ENCODE results near the gene GLMN. TPM values are rescaled to one million over a fixed set of nuclear protein-coding genes. Genes with fewer than 3 reads are reported as not detected.

GLMN gene
- total RNA-seq, 1 donor from 2014 or later, result 5.8 TPM

- no peak for TF ChIP-seq CTCF (IDR thresholded peaks at IDR 0.05)
- H3K27me3 ChIP-seq, result no peaks in the 10 kb centered on the region
- H3K4me1 ChIP-seq, result no peaks in the 10 kb centered on the region
- no peak overlapping the region for H3K27ac ChIP-seq
- intact Hi-C loops (cut with DNase I), result no loop called here
- DNase-seq (no peak), ATAC-seq (no peak)
- peaks cover 11% of the 10 kb centered on the region for H3K9me3 ChIP-seq
- no peak overlapping the region for H3K4me3 ChIP-seq
- peaks cover 32% of the 10 kb centered on the region for H3K36me3 ChIP-seq
These were observed 25.0 kb upstream of the GLMN start for GRCh38 chr1:92323473-92324453.

GRCh38 chr1:92317836-92318493, 19.2 kb upstream of the GLMN start:
- ATAC-seq (no peak), DNase-seq (no peak)
- no peak overlapping the region for H3K4me3 ChIP-seq
- no peaks in the 10 kb centered on the region for H3K9me3 ChIP-seq
- H3K27ac ChIP-seq, result no peak overlapping the region
- H3K27me3 ChIP-seq, result no peaks in the 10 kb centered on the region
- no peak for TF ChIP-seq CTCF (IDR thresholded peaks at IDR 0.05)
- intact Hi-C loops (cut with DNase I), result no loop called here
- H3K4me1 ChIP-seq, result peaks cover 6% of the 10 kb centered on the region
- H3K36me3 ChIP-seq, result peaks cover 22% of the 10 kb centered on the region

GRCh38 chr1:92315766-92316599, 17.2 kb upstream of the GLMN start:
- DNase-seq (no peak), ATAC-seq (no peak)
- Histone ChIP-seq H3K27me3 (no peaks in the 10 kb centered on the region), H3K4me1 (peaks cover 6% of the 10 kb centered on the region), H3K9me3 (no peaks in the 10 kb centered on the region), H3K27ac (no peak overlapping the region), H3K4me3 (no peak overlapping the region), H3K36me3 (peaks cover 24% of the 10 kb centered on the region)
- intact Hi-C loops (cut with DNase I), result no loop called here
- no peak for TF ChIP-seq CTCF (IDR thresholded peaks at IDR 0.05)

GRCh38 chr1:92314024-92314423, 15.2 kb upstream of the GLMN start:
- Histone ChIP-seq H3K27me3 (no peaks in the 10 kb centered on the region), H3K4me1 (peaks cover 6% of the 10 kb centered on the region), H3K36me3 (peaks cover 15% of the 10 kb centered on the region), H3K4me3 (no peak overlapping the region), H3K27ac (no peak overlapping the region), H3K9me3 (no peaks in the 10 kb centered on the region)
- intact Hi-C loops (cut with DNase I), result no loop called here
- no peak for DNase-seq
- no peak for TF ChIP-seq CTCF (IDR thresholded peaks at IDR 0.05)
- no peak for ATAC-seq

- no peak overlapping the region for H3K27ac ChIP-seq
- no peak overlapping the region for H3K4me3 ChIP-seq
- DNase-seq (no peak), ATAC-seq (no peak)
- no peaks in the 10 kb centered on the region for H3K27me3 ChIP-seq
- H3K4me1 ChIP-seq, result no peaks in the 10 kb centered on the region
- no peaks in the 10 kb centered on the region for H3K9me3 ChIP-seq
- intact Hi-C loops (cut with DNase I), result no loop called here
- peak; percentile 63 for TF ChIP-seq CTCF (IDR thresholded peaks at IDR 0.05)
- H3K36me3 ChIP-seq, result peaks cover 40% of the 10 kb centered on the region
These were observed 11.4 kb upstream of the GLMN start for GRCh38 chr1:92310185-92310597.
